IMR-90 (cell line): ENCODE results near the gene TMEM208. TPM values are rescaled to one million over a fixed set of nuclear protein-coding genes. Genes with fewer than 3 reads are reported as not detected.

ENCODE experiments used
- ATAC-seq: fragments of 200-7000 bp; cut with Tn5 transposase; 2 replicates; pipeline ENCODE4 v1.9.1; 2020; ENCODE audit warnings: low read depth, mild to moderate bottlenecking, moderate library complexity
- BruUV-seq: library from RNA; stranded (reverse); fragments of 400-500 nt; replicated peaks from 2 replicates; lab custom pipeline; 2021; lab: Mats Ljungman, UMichigan
- CTCF ChIA-PET: fragments of 300-600 bp; formaldehyde crosslinking; extraction: SDS; loops from one replicate; lab custom pipeline; 2021; ENCODE audit warnings: antibody characterized with exemption; lab: Yijun Ruan, JAX
- POLR2A ChIA-PET: fragments of 300-600 bp; sonication (Branson Sonifier 250); formaldehyde crosslinking; loops from one replicate; lab custom pipeline; 2022; ENCODE audit warnings: antibody characterized with exemption; ENCODE audit not compliant: unreplicated experiment; lab: Charles Lee
- DNase-seq: peaks from one replicate; pipeline ENCODE4 v3.0.0; 2013
- H2AFZ ChIP-seq: replicated peaks from 2 replicates; pipeline ENCODE3; 2013; ENCODE audit warnings: low read length, mild to moderate bottlenecking; ENCODE audit not compliant: poor library complexity
- H2AK5ac ChIP-seq: 2 replicates; pipeline ENCODE4 v1.6.1; 2013; ENCODE audit warnings: low read depth, low read length, inconsistent platforms
- H2AK9ac ChIP-seq: replicated peaks from 2 replicates; pipeline ENCODE3; 2013; ENCODE audit warnings: mild to moderate bottlenecking, low read depth, low read length, moderate library complexity; ENCODE audit not compliant: poor library complexity
- H2BK120ac ChIP-seq: 2 replicates; pipeline ENCODE4 v1.6.1; 2013; ENCODE audit warnings: low read depth, low read length, inconsistent platforms
- H2BK15ac ChIP-seq: 3 replicates; pipeline ENCODE4 v1.6.1; 2013; ENCODE audit warnings: low read depth, low read length, inconsistent platforms
- H2BK20ac ChIP-seq: 2 replicates; pipeline ENCODE4 v1.6.1; 2013; ENCODE audit warnings: low read depth, mild to moderate bottlenecking, inconsistent platforms, low read length, moderate library complexity
- H2BK5ac ChIP-seq: 2 replicates; pipeline ENCODE4 v1.6.1; 2013; ENCODE audit warnings: mild to moderate bottlenecking, low read depth, low read length, inconsistent platforms; ENCODE audit not compliant: poor library complexity, severe bottlenecking
- H3K14ac ChIP-seq: replicated peaks from 2 replicates; pipeline ENCODE4 v1.6.1; 2013; ENCODE audit warnings: low read depth, low read length, inconsistent platforms
- H3K18ac ChIP-seq: 2 replicates; pipeline ENCODE4 v1.6.1; 2013; ENCODE audit warnings: low read depth, low read length, control low read depth
- H3K23ac ChIP-seq: 2 replicates; pipeline ENCODE4 v1.6.1; 2013; ENCODE audit warnings: low read depth, low read length, inconsistent platforms
- H3K27ac ChIP-seq: 2 replicates; pipeline ENCODE4 v1.5.1; 2013; ENCODE audit warnings: mild to moderate bottlenecking, control low read depth, low read length; ENCODE audit not compliant: insufficient read depth
- H3K27me3 ChIP-seq: 2 replicates; pipeline ENCODE4 v1.6.1; 2013; ENCODE audit warnings: low read length; ENCODE audit not compliant: control insufficient read depth, insufficient read depth
- H3K36me3 ChIP-seq: 2 replicates; pipeline ENCODE4 v1.6.1; 2013; ENCODE audit warnings: low read length, mixed read lengths; ENCODE audit not compliant: control insufficient read depth, insufficient read depth
- H3K4ac ChIP-seq: 2 replicates; pipeline ENCODE4 v1.6.1; 2013; ENCODE audit warnings: low read depth, low read length, inconsistent platforms
- H3K4me1 ChIP-seq: 2 replicates; pipeline ENCODE4 v1.6.1; 2013; ENCODE audit warnings: low read length, mixed read lengths; ENCODE audit not compliant: control insufficient read depth, insufficient read depth
- H3K4me2 ChIP-seq: 2 replicates; pipeline ENCODE4 v1.6.1; 2013; ENCODE audit warnings: low read depth, mild to moderate bottlenecking, control low read depth, low read length, moderate library complexity
- H3K4me3 ChIP-seq: 2 replicates; pipeline ENCODE4 v1.5.1; 2013; ENCODE audit warnings: low read depth, mild to moderate bottlenecking, control low read depth, low read length, moderate library complexity; ENCODE audit not compliant: insufficient read depth
- H3K56ac ChIP-seq: 2 replicates; pipeline ENCODE4 v1.6.1; 2013; ENCODE audit warnings: low read length, inconsistent platforms; ENCODE audit not compliant: insufficient read depth; ENCODE audit errors: extremely low read depth
- H3K79me1 ChIP-seq, 2 experiments: 2 replicates each; pipeline ENCODE4 v1.6.1; 2013; ENCODE audit warnings: low read length in 2 of 2, inconsistent platforms in 1 of 2, low read depth in 1 of 2
- H3K9ac ChIP-seq: 2 replicates; pipeline ENCODE4 v1.6.1; 2013; ENCODE audit warnings: low read depth, low read length, control low read depth
- H3K9me1 ChIP-seq: 2 replicates; pipeline ENCODE4 v1.6.1; 2013; ENCODE audit warnings: low read length, inconsistent platforms; ENCODE audit not compliant: insufficient read depth
- H3K9me3 ChIP-seq: 2 replicates; pipeline ENCODE4 v1.6.1; 2013; ENCODE audit warnings: low read length; ENCODE audit not compliant: control insufficient read depth, insufficient read depth
- H4K20me1 ChIP-seq: 2 replicates; pipeline ENCODE4 v1.6.1; 2013; ENCODE audit warnings: low read length, inconsistent platforms; ENCODE audit not compliant: insufficient read depth
- H4K5ac ChIP-seq: 2 replicates; pipeline ENCODE4 v1.6.1; 2013; ENCODE audit warnings: mild to moderate bottlenecking, low read depth, low read length, control low read depth
- H4K8ac ChIP-seq, 2 experiments: 2 replicates each; pipeline ENCODE4 v1.6.1; 2013; ENCODE audit warnings: low read depth in 2 of 2, low read length in 2 of 2, control low read depth in 1 of 2, inconsistent platforms in 1 of 2
- H4K91ac ChIP-seq: 2 replicates; pipeline ENCODE4 v1.6.1; 2013; ENCODE audit warnings: low read depth, low read length, inconsistent platforms; ENCODE audit not compliant: insufficient read depth
- BHLHE40 ChIP-seq: fragments of 150-350 bp; IDR thresholded peaks from 2 replicates; pipeline ENCODE4 v1.6.1; 2016; ENCODE audit warnings: mild to moderate bottlenecking, low read depth, low read length
- CEBPB ChIP-seq: IDR thresholded peaks from 2 replicates; pipeline ENCODE4 v1.6.1; 2012; ENCODE audit warnings: low read depth, low read length, improper control_type of control experiment
- CHD1 ChIP-seq: IDR thresholded peaks from 2 replicates; pipeline ENCODE4 v1.6.1; 2012; ENCODE audit warnings: low read depth, low read length, improper control_type of control experiment
- FOS ChIP-seq: fragments of 150-350 bp; IDR thresholded peaks from 2 replicates; pipeline ENCODE4 v1.6.1; 2016; ENCODE audit warnings: low read depth, low read length
- MAFK ChIP-seq: IDR thresholded peaks from 2 replicates; pipeline ENCODE4 v1.6.1; 2012; ENCODE audit warnings: low read depth, low read length, improper control_type of control experiment
- MAZ ChIP-seq: IDR thresholded peaks from 2 replicates; pipeline ENCODE4 v1.6.1; 2012; ENCODE audit warnings: low read depth, mild to moderate bottlenecking, low read length, improper control_type of control experiment, moderate library complexity, borderline replicate concordance
- MXI1 ChIP-seq: IDR thresholded peaks from 2 replicates; pipeline ENCODE4 v1.6.1; 2012; ENCODE audit warnings: low read depth, mild to moderate bottlenecking, low read length, moderate library complexity, borderline replicate concordance
- POLR2A ChIP-seq: IDR thresholded peaks from 2 replicates; pipeline ENCODE4 v1.6.1; 2012; ENCODE audit warnings: mild to moderate bottlenecking, low read depth, low read length
- RAD21 ChIP-seq: IDR thresholded peaks from 2 replicates; pipeline ENCODE4 v1.6.1; 2012; ENCODE audit warnings: low read length, improper control_type of control experiment
- RCOR1 ChIP-seq: IDR thresholded peaks from 2 replicates; pipeline ENCODE4 v1.6.1; 2012; ENCODE audit warnings: mild to moderate bottlenecking, low read length, improper control_type of control experiment; ENCODE audit not compliant: insufficient replicate concordance
- RFX5 ChIP-seq: IDR thresholded peaks from 2 replicates; pipeline ENCODE4 v1.8.0; 2012; ENCODE audit warnings: low read depth, mild to moderate bottlenecking, low read length, moderate library complexity
- WGBS, 2 experiments: methylation state at CpG; one replicate each; pipeline versions ENCODE4 v1.1.5 to v1.1.7; 2013; ENCODE audit warnings: missing lambda C conversion rate in 2 of 2; ENCODE audit not compliant: insufficient read length in 1 of 2; ENCODE audit errors: extremely low coverage in 2 of 2; 5-methylcytosine and 5-hydroxymethylcytosine counted together
- dilution Hi-C: fragments of 300-500 bp; cut with HindIII; formaldehyde crosslinking; loops from one replicate; pipeline ENCODE4 v1.14.3; 2018; ENCODE audit warnings: low sequenced_read_pairs; ENCODE audit not compliant: unreplicated experiment
- in situ Hi-C: fragments of 300-500 bp; cut with MboI; formaldehyde crosslinking; loops from 3 replicates; pipeline ENCODE4 v1.14.3; 2019; ENCODE audit warnings: low sequenced_read_pairs, inconsistent platforms, mixed read lengths
- intact Hi-C: fragments of 100-400 bp; cut with micrococcal nuclease; formaldehyde crosslinking; loops from 2 replicates; pipeline ENCODE4 v1.10.0; 2022
- polyA plus RNA-seq, 3 experiments: library from polyadenylated mRNA; depleted of rRNA; stranded (reverse); fragments of >200 nt; gene quantifications; 2 replicates each; pipeline ENCODE4 v1.2.3, GENCODE V29; 2012; ENCODE audit warnings: low replicate concordance in 1 of 3
- total RNA-seq: library from RNA; depleted of rRNA; stranded (reverse); fragments of >200 nt; gene quantifications from 2 replicates; pipeline ENCODE4 v1.2.3, GENCODE V29; 2012
- TF ChIP-seq, protein P1 (sequence below): fragments of 150-350 bp; IDR thresholded peaks from 2 replicates; pipeline ENCODE4 v1.6.1; 2017; ENCODE audit warnings: mild to moderate bottlenecking, antibody characterized with exemption, low read length, low read depth
- TF ChIP-seq, protein P2 (sequence below): fragments of 150-350 bp; IDR thresholded peaks from 2 replicates; pipeline ENCODE4 v1.6.1; 2016; ENCODE audit warnings: low read depth, mild to moderate bottlenecking, low read length, moderate library complexity, borderline replicate concordance
- TF ChIP-seq, protein P3 (sequence below): conservative IDR thresholded peaks from 2 replicates; pipeline ENCODE4 v1.5.1; 2012; ENCODE audit warnings: mild to moderate bottlenecking, low read depth, low read length, improper control_type of control experiment

Gene TMEM208
- total and polyA plus RNA-seq, 2 of the 4 experiments (the other 2 are of a cell fraction): 65.6 to 66.5 TPM

DNA sequence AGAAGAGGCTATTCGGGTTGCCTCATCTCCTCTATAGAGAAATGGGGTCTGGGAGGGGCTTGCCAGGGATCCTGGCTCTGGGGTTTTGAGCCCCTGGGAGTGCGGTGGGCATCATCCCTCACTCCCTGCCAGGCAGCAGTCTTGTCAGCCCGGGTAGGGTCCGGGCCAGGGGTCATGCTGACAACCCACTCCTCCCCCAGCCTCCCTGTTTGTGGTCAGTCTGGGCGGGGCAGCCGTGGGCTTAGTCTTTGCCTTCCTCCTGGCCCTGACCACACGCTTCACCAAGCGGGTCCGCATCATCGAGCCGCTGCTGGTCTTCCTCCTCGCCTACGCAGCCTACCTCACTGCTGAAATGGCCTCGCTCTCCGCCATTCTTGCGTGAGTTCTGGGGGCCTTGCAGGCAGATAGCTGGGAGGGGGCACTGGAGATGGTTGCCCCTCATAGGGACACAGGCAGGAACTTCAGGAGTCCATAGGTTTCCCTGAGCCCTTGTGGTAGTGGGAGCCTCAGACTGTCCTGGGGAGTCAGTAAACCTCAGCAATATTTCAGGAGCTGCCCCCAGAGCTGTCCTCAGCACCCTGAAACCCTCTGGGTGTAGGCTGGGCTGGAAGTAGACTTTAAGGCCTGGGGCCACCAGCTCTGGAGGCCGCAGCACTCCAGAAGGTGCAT, 28.8 kb downstream of the TMEM208 start:
- ATAC-seq (no peak), DNase-seq (no peak)
- H3K9me3 ChIP-seq: no peaks in the 10 kb centered on the region
- H2AFZ ChIP-seq: no peak overlapping the region
- no peak overlapping the region for H4K91ac ChIP-seq
- H2AK5ac ChIP-seq: no peak overlapping the region
- H2BK15ac ChIP-seq: no peak overlapping the region
- dilution Hi-C loops: no loop called here
- CTCF ChIA-PET: no interaction called here
- 92% methylated on average over 7 of the region's 17 CpGs; no CpG with 5 or more reads in 1 of the 2 experiments for WGBS, 2 experiments
- no peak overlapping the region for H2BK5ac ChIP-seq
- no peaks in the 10 kb centered on the region for H3K79me1 ChIP-seq
- in situ Hi-C loops: loop anchor here (10.0 kb wide), 1 partner anchor 199 kb away; no protein-coding TSS in a partner anchor
- no peak overlapping the region for H3K4ac ChIP-seq
- H4K5ac ChIP-seq: no peak overlapping the region
- H3K4me1 ChIP-seq: no peaks in the 10 kb centered on the region
- H4K8ac ChIP-seq: no peak overlapping the region
- H4K20me1 ChIP-seq: no peaks in the 10 kb centered on the region
- H3K18ac ChIP-seq: no peak overlapping the region
- TF ChIP-seq, protein P1, sequence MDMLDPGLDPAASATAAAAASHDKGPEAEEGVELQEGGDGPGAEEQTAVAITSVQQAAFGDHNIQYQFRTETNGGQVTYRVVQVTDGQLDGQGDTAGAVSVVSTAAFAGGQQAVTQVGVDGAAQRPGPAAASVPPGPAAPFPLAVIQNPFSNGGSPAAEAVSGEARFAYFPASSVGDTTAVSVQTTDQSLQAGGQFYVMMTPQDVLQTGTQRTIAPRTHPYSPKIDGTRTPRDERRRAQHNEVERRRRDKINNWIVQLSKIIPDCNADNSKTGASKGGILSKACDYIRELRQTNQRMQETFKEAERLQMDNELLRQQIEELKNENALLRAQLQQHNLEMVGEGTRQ: no peak
- TF ChIP-seq, protein P2, sequence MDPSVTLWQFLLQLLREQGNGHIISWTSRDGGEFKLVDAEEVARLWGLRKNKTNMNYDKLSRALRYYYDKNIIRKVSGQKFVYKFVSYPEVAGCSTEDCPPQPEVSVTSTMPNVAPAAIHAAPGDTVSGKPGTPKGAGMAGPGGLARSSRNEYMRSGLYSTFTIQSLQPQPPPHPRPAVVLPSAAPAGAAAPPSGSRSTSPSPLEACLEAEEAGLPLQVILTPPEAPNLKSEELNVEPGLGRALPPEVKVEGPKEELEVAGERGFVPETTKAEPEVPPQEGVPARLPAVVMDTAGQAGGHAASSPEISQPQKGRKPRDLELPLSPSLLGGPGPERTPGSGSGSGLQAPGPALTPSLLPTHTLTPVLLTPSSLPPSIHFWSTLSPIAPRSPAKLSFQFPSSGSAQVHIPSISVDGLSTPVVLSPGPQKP: no peak
- TF ChIP-seq RAD21: no peak
- TF ChIP-seq MAFK: no peak
- TF ChIP-seq BHLHE40: no peak
- TF ChIP-seq FOS: no peak
- no peak for TF ChIP-seq CEBPB
- TF ChIP-seq CHD1: no peak
- TF ChIP-seq, protein P3, sequence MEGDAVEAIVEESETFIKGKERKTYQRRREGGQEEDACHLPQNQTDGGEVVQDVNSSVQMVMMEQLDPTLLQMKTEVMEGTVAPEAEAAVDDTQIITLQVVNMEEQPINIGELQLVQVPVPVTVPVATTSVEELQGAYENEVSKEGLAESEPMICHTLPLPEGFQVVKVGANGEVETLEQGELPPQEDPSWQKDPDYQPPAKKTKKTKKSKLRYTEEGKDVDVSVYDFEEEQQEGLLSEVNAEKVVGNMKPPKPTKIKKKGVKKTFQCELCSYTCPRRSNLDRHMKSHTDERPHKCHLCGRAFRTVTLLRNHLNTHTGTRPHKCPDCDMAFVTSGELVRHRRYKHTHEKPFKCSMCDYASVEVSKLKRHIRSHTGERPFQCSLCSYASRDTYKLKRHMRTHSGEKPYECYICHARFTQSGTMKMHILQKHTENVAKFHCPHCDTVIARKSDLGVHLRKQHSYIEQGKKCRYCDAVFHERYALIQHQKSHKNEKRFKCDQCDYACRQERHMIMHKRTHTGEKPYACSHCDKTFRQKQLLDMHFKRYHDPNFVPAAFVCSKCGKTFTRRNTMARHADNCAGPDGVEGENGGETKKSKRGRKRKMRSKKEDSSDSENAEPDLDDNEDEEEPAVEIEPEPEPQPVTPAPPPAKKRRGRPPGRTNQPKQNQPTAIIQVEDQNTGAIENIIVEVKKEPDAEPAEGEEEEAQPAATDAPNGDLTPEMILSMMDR: no peak
- TF ChIP-seq POLR2A: no peak
- TF ChIP-seq MAZ: no peak
- no peak for TF ChIP-seq RFX5
- TF ChIP-seq RCOR1: no peak
- TF ChIP-seq MXI1: no peak
- no peak overlapping the region for H3K14ac ChIP-seq
- H3K4me2 ChIP-seq: no peak overlapping the region
- H3K56ac ChIP-seq: no peak overlapping the region
- BruUV-seq: no TSS peak
- POLR2A ChIA-PET: no interaction called here
- H3K4me3 ChIP-seq: no peak overlapping the region
- H3K27me3 ChIP-seq: no peaks in the 10 kb centered on the region
- intact Hi-C loops: no loop called here
- no peak overlapping the region for H3K23ac ChIP-seq
- H2AK9ac ChIP-seq: peak overlapping the region; percentile 67
- H3K27ac ChIP-seq: no peak overlapping the region
- no peak overlapping the region for H2BK120ac ChIP-seq
- no peaks in the 10 kb centered on the region for H3K9me1 ChIP-seq
- H3K36me3 ChIP-seq: peaks cover 18% of the 10 kb centered on the region
- H3K9ac ChIP-seq: no peak overlapping the region
- H2BK20ac ChIP-seq: no peak overlapping the region
